IMR-90 (cell line): Measurements from ENCODE around the gene SPACDR. TPM values are rescaled to one million over a fixed set of nuclear protein-coding genes. Genes with fewer than 3 reads are reported as not detected.

Source experiments
- ATAC-seq: fragments of 200-7000 bp; cut with Tn5 transposase; 2 replicates; pipeline ENCODE4 v1.9.1; 2020; ENCODE audit warnings: low read depth, mild to moderate bottlenecking, moderate library complexity
- BruUV-seq: library from RNA; stranded (reverse); fragments of 400-500 nt; replicated peaks from 2 replicates; lab custom pipeline; 2021; lab: Mats Ljungman, UMichigan
- CTCF ChIA-PET: fragments of 300-600 bp; formaldehyde crosslinking; extraction: SDS; loops from one replicate; lab custom pipeline; 2021; ENCODE audit warnings: antibody characterized with exemption; lab: Yijun Ruan, JAX
- POLR2A ChIA-PET: fragments of 300-600 bp; sonication (Branson Sonifier 250); formaldehyde crosslinking; loops from one replicate; lab custom pipeline; 2022; ENCODE audit warnings: antibody characterized with exemption; ENCODE audit not compliant: unreplicated experiment; lab: Charles Lee
- DNase-seq: peaks from one replicate; pipeline ENCODE4 v3.0.0; 2013
- H2AFZ ChIP-seq: replicated peaks from 2 replicates; pipeline ENCODE3; 2013; ENCODE audit warnings: low read length, mild to moderate bottlenecking; ENCODE audit not compliant: poor library complexity
- H2AK5ac ChIP-seq: 2 replicates; pipeline ENCODE4 v1.6.1; 2013; ENCODE audit warnings: low read depth, low read length, inconsistent platforms
- H2AK9ac ChIP-seq: replicated peaks from 2 replicates; pipeline ENCODE3; 2013; ENCODE audit warnings: mild to moderate bottlenecking, low read depth, low read length, moderate library complexity; ENCODE audit not compliant: poor library complexity
- H2BK120ac ChIP-seq: 2 replicates; pipeline ENCODE4 v1.6.1; 2013; ENCODE audit warnings: low read depth, low read length, inconsistent platforms
- H2BK15ac ChIP-seq: 3 replicates; pipeline ENCODE4 v1.6.1; 2013; ENCODE audit warnings: low read depth, low read length, inconsistent platforms
- H2BK20ac ChIP-seq: 2 replicates; pipeline ENCODE4 v1.6.1; 2013; ENCODE audit warnings: low read depth, mild to moderate bottlenecking, inconsistent platforms, low read length, moderate library complexity
- H2BK5ac ChIP-seq: 2 replicates; pipeline ENCODE4 v1.6.1; 2013; ENCODE audit warnings: mild to moderate bottlenecking, low read depth, low read length, inconsistent platforms; ENCODE audit not compliant: poor library complexity, severe bottlenecking
- H3K14ac ChIP-seq: replicated peaks from 2 replicates; pipeline ENCODE4 v1.6.1; 2013; ENCODE audit warnings: low read depth, low read length, inconsistent platforms
- H3K18ac ChIP-seq: 2 replicates; pipeline ENCODE4 v1.6.1; 2013; ENCODE audit warnings: low read depth, low read length, control low read depth
- H3K23ac ChIP-seq: 2 replicates; pipeline ENCODE4 v1.6.1; 2013; ENCODE audit warnings: low read depth, low read length, inconsistent platforms
- H3K27ac ChIP-seq: 2 replicates; pipeline ENCODE4 v1.5.1; 2013; ENCODE audit warnings: mild to moderate bottlenecking, control low read depth, low read length; ENCODE audit not compliant: insufficient read depth
- H3K27me3 ChIP-seq: 2 replicates; pipeline ENCODE4 v1.6.1; 2013; ENCODE audit warnings: low read length; ENCODE audit not compliant: control insufficient read depth, insufficient read depth
- H3K36me3 ChIP-seq: 2 replicates; pipeline ENCODE4 v1.6.1; 2013; ENCODE audit warnings: low read length, mixed read lengths; ENCODE audit not compliant: control insufficient read depth, insufficient read depth
- H3K4ac ChIP-seq: 2 replicates; pipeline ENCODE4 v1.6.1; 2013; ENCODE audit warnings: low read depth, low read length, inconsistent platforms
- H3K4me1 ChIP-seq: 2 replicates; pipeline ENCODE4 v1.6.1; 2013; ENCODE audit warnings: low read length, mixed read lengths; ENCODE audit not compliant: control insufficient read depth, insufficient read depth
- H3K4me2 ChIP-seq: 2 replicates; pipeline ENCODE4 v1.6.1; 2013; ENCODE audit warnings: low read depth, mild to moderate bottlenecking, control low read depth, low read length, moderate library complexity
- H3K4me3 ChIP-seq: 2 replicates; pipeline ENCODE4 v1.5.1; 2013; ENCODE audit warnings: low read depth, mild to moderate bottlenecking, control low read depth, low read length, moderate library complexity; ENCODE audit not compliant: insufficient read depth
- H3K56ac ChIP-seq: 2 replicates; pipeline ENCODE4 v1.6.1; 2013; ENCODE audit warnings: low read length, inconsistent platforms; ENCODE audit not compliant: insufficient read depth; ENCODE audit errors: extremely low read depth
- H3K79me1 ChIP-seq, 2 experiments: 2 replicates each; pipeline ENCODE4 v1.6.1; 2013; ENCODE audit warnings: low read length in 2 of 2, inconsistent platforms in 1 of 2, low read depth in 1 of 2
- H3K9ac ChIP-seq: 2 replicates; pipeline ENCODE4 v1.6.1; 2013; ENCODE audit warnings: low read depth, low read length, control low read depth
- H3K9me1 ChIP-seq: 2 replicates; pipeline ENCODE4 v1.6.1; 2013; ENCODE audit warnings: low read length, inconsistent platforms; ENCODE audit not compliant: insufficient read depth
- H3K9me3 ChIP-seq: 2 replicates; pipeline ENCODE4 v1.6.1; 2013; ENCODE audit warnings: low read length; ENCODE audit not compliant: control insufficient read depth, insufficient read depth
- H4K20me1 ChIP-seq: 2 replicates; pipeline ENCODE4 v1.6.1; 2013; ENCODE audit warnings: low read length, inconsistent platforms; ENCODE audit not compliant: insufficient read depth
- H4K5ac ChIP-seq: 2 replicates; pipeline ENCODE4 v1.6.1; 2013; ENCODE audit warnings: mild to moderate bottlenecking, low read depth, low read length, control low read depth
- H4K8ac ChIP-seq, 2 experiments: 2 replicates each; pipeline ENCODE4 v1.6.1; 2013; ENCODE audit warnings: low read depth in 2 of 2, low read length in 2 of 2, control low read depth in 1 of 2, inconsistent platforms in 1 of 2
- H4K91ac ChIP-seq: 2 replicates; pipeline ENCODE4 v1.6.1; 2013; ENCODE audit warnings: low read depth, low read length, inconsistent platforms; ENCODE audit not compliant: insufficient read depth
- RAD21 ChIP-seq: IDR thresholded peaks from 2 replicates; pipeline ENCODE4 v1.6.1; 2012; ENCODE audit warnings: low read length, improper control_type of control experiment
- WGBS, 2 experiments: methylation state at CpG; one replicate each; pipeline versions ENCODE4 v1.1.5 to v1.1.7; 2013; ENCODE audit warnings: missing lambda C conversion rate in 2 of 2; ENCODE audit not compliant: insufficient read length in 1 of 2; ENCODE audit errors: extremely low coverage in 2 of 2; 5-methylcytosine and 5-hydroxymethylcytosine counted together
- dilution Hi-C: fragments of 300-500 bp; cut with HindIII; formaldehyde crosslinking; loops from one replicate; pipeline ENCODE4 v1.14.3; 2018; ENCODE audit warnings: low sequenced_read_pairs; ENCODE audit not compliant: unreplicated experiment
- in situ Hi-C: fragments of 300-500 bp; cut with MboI; formaldehyde crosslinking; loops from 3 replicates; pipeline ENCODE4 v1.14.3; 2019; ENCODE audit warnings: low sequenced_read_pairs, inconsistent platforms, mixed read lengths
- intact Hi-C: fragments of 100-400 bp; cut with micrococcal nuclease; formaldehyde crosslinking; loops from 2 replicates; pipeline ENCODE4 v1.10.0; 2022
- polyA plus RNA-seq, 3 experiments: library from polyadenylated mRNA; depleted of rRNA; stranded (reverse); fragments of >200 nt; gene quantifications; 2 replicates each; pipeline ENCODE4 v1.2.3, GENCODE V29; 2012; ENCODE audit warnings: low replicate concordance in 1 of 3
- total RNA-seq: library from RNA; depleted of rRNA; stranded (reverse); fragments of >200 nt; gene quantifications from 2 replicates; pipeline ENCODE4 v1.2.3, GENCODE V29; 2012
- TF ChIP-seq, protein P1 (sequence below): conservative IDR thresholded peaks from 2 replicates; pipeline ENCODE4 v1.5.1; 2012; ENCODE audit warnings: mild to moderate bottlenecking, low read depth, low read length, improper control_type of control experiment

The SPACDR gene
- total and polyA plus RNA-seq, 2 of the 4 experiments (the other 2 are of a cell fraction) = 0.54 to 2.1 TPM

DNA sequence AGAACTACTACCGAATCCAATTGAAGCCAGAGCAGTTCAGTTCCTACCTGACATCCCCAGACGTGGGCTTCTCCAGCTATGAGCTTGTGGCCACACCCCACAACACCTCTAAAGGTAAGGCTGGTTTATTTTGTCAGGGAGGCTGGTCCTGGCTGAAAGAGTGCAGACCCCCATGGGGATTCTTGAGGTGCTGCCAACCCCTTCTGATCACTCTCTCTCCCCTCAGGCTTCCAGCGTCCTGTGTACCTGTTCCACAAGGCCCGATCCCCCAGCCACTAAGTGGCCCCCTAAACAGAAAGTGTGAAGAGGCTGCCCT lies 30.8 kb downstream of the SPACDR start:
- Histone ChIP-seq H3K56ac (no peak overlapping the region), H3K14ac (no peak overlapping the region), H2BK20ac (no peak overlapping the region), H3K27me3 (no peaks in the 10 kb centered on the region), H4K5ac (no peak overlapping the region), H4K20me1 (peaks cover 13% of the 10 kb centered on the region), H2AFZ (no peak overlapping the region), H3K23ac (no peak overlapping the region), H2BK5ac (no peak overlapping the region), H2AK5ac (no peak overlapping the region), H2BK120ac (no peak overlapping the region), H3K4ac (no peak overlapping the region), H3K18ac (no peak overlapping the region), H3K4me2 (no peak overlapping the region), H4K8ac (no peak overlapping the region), H3K9me3 (no peaks in the 10 kb centered on the region), H3K9me1 (peaks cover 13% of the 10 kb centered on the region), H3K27ac (no peak overlapping the region), H3K79me1 (peaks cover 15 to 56% of the 10 kb centered on the region in 2 experiments), H2AK9ac (no peak overlapping the region), H3K4me3 (no peak overlapping the region), H4K91ac (no peak overlapping the region), H2BK15ac (no peak overlapping the region), H3K9ac (no peak overlapping the region), H3K4me1 (peaks cover 8% of the 10 kb centered on the region; the same call in 1 of the 2 replicates), H3K36me3 (peaks cover 28% of the 10 kb centered on the region)
- no peak for ATAC-seq
- in situ Hi-C loops (loop anchor here (25.0 kb wide), 1 partner anchor 679 kb away; no protein-coding TSS in a partner anchor), dilution Hi-C loops (no loop called here), intact Hi-C loops (no loop called here)
- no CpG with 5 or more reads among the region's 4 CpGs for WGBS, 2 experiments
- ChIA-PET POLR2A (no interaction called here), CTCF (no interaction called here)
- TF ChIP-seq, protein P1, sequence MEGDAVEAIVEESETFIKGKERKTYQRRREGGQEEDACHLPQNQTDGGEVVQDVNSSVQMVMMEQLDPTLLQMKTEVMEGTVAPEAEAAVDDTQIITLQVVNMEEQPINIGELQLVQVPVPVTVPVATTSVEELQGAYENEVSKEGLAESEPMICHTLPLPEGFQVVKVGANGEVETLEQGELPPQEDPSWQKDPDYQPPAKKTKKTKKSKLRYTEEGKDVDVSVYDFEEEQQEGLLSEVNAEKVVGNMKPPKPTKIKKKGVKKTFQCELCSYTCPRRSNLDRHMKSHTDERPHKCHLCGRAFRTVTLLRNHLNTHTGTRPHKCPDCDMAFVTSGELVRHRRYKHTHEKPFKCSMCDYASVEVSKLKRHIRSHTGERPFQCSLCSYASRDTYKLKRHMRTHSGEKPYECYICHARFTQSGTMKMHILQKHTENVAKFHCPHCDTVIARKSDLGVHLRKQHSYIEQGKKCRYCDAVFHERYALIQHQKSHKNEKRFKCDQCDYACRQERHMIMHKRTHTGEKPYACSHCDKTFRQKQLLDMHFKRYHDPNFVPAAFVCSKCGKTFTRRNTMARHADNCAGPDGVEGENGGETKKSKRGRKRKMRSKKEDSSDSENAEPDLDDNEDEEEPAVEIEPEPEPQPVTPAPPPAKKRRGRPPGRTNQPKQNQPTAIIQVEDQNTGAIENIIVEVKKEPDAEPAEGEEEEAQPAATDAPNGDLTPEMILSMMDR = no peak
- TF ChIP-seq RAD21 = no peak
- BruUV-seq = no TSS peak
- DNase-seq = no peak
